ENCODE measurements around the gene INPP4B. TPM values are rescaled to one million over a fixed set of nuclear protein-coding genes. Genes with fewer than 3 reads are reported as not detected.
A peak's percentile ranks its signal among the peaks of the same experiment; 100 is the strongest.

INPP4B gene
- polyA plus RNA-seq, 1 experiment = 5.1 TPM

GRCh38 chr4:142271832-142272231 lies 574.3 kb downstream of the INPP4B start:
- no peaks in the 10 kb centered on the region for H3K9me3 ChIP-seq (ENCODE audit: control insufficient read depth, insufficient read depth, low read length)
- TF ChIP-seq CTCF (IDR thresholded peaks at IDR 0.05; ENCODE audit: low read depth, low read length) = no peak
- ChIA-PET CTCF (no interaction called here), POLR2A (no interaction called here)
- no peak overlapping the region for H3K4me3 ChIP-seq (ENCODE audit: low read depth, low read length)
- no peak for DNase-seq (ENCODE audit: low read depth, low spot score)
- H3K27ac ChIP-seq (ENCODE audit: low read depth, low read length) = no peak overlapping the region
- H3K27me3 ChIP-seq (ENCODE audit: control insufficient read depth, insufficient read depth, low read length) = no peaks in the 10 kb centered on the region

- POLR2A ChIA-PET = no interaction called here
Observed at GRCh38 chr4:142267101-142267500, 579.0 kb downstream of the INPP4B start.

GRCh38 chr4:142265946-142266345 lies 580.2 kb downstream of the INPP4B start:
- DNase-seq (ENCODE audit: low read depth, low spot score) = no peak
- H3K27ac ChIP-seq (ENCODE audit: low read depth, low read length) = peak overlapping the region; percentile 11
- H3K4me3 ChIP-seq (ENCODE audit: low read depth, low read length) = no peak overlapping the region
- TF ChIP-seq CTCF (IDR thresholded peaks at IDR 0.05; ENCODE audit: low read depth, low read length) = no peak
- H3K27me3 ChIP-seq (ENCODE audit: control insufficient read depth, insufficient read depth, low read length) = no peaks in the 10 kb centered on the region
- POLR2A ChIA-PET = interaction anchor here (0.9 to 1.5 kb wide), 3 partner anchors 8 to 140 kb away, joined by 3 to 5 read pairs (median 3); no protein-coding TSS in a partner anchor
- CTCF ChIA-PET = interaction anchor here (0.6 to 1.2 kb wide), 2 partner anchors 17 to 33 kb away, joined by 3 to 4 read pairs; no protein-coding TSS in a partner anchor
- H3K9me3 ChIP-seq (ENCODE audit: control insufficient read depth, insufficient read depth, low read length) = no peaks in the 10 kb centered on the region

More at GRCh38 chr4:142267101-142267500, 579.0 kb downstream of the INPP4B start:
- CTCF ChIA-PET = no interaction called here
- no peak for DNase-seq (ENCODE audit: low read depth, low spot score)
- Histone ChIP-seq H3K9me3 (ENCODE audit: control insufficient read depth, insufficient read depth, low read length) (no peaks in the 10 kb centered on the region), H3K4me3 (ENCODE audit: low read depth, low read length) (no peak overlapping the region), H3K27ac (ENCODE audit: low read depth, low read length) (no peak overlapping the region), H3K27me3 (ENCODE audit: control insufficient read depth, insufficient read depth, low read length) (no peaks in the 10 kb centered on the region)
- no peak for TF ChIP-seq CTCF (IDR thresholded peaks at IDR 0.05; ENCODE audit: low read depth, low read length)

GRCh38 chr4:142265536-142265935 lies 580.6 kb downstream of the INPP4B start:
- Histone ChIP-seq H3K27ac (ENCODE audit: low read depth, low read length) (peak overlapping the region; percentile 60), H3K9me3 (ENCODE audit: control insufficient read depth, insufficient read depth, low read length) (no peaks in the 10 kb centered on the region), H3K27me3 (ENCODE audit: control insufficient read depth, insufficient read depth, low read length) (no peaks in the 10 kb centered on the region), H3K4me3 (ENCODE audit: low read depth, low read length) (no peak overlapping the region)
- TF ChIP-seq CTCF (IDR thresholded peaks at IDR 0.05; ENCODE audit: low read depth, low read length) = no peak
- ChIA-PET POLR2A (interaction anchor here (0.7 to 1.5 kb wide), 4 partner anchors 8 to 140 kb away, joined by 3 to 11 read pairs (median 4); no protein-coding TSS in a partner anchor), CTCF (interaction anchor here (0.6 to 1.2 kb wide), 2 partner anchors 18 to 33 kb away, joined by 3 to 4 read pairs; no protein-coding TSS in a partner anchor)
- DNase-seq (ENCODE audit: low read depth, low spot score) = no peak

- Histone ChIP-seq H3K27me3 (ENCODE audit: control insufficient read depth, insufficient read depth, low read length) (no peaks in the 10 kb centered on the region), H3K4me3 (ENCODE audit: low read depth, low read length) (no peak overlapping the region), H3K27ac (ENCODE audit: low read depth, low read length) (peak overlapping the region; percentile 93), H3K9me3 (ENCODE audit: control insufficient read depth, insufficient read depth, low read length) (no peaks in the 10 kb centered on the region; the same call in 1 of the 2 replicates)
- DNase-seq (ENCODE audit: low read depth, low spot score) = peak; percentile 71
- ChIA-PET CTCF (interaction anchor here (0.7 to 1.2 kb wide), 2 partner anchors 14 to 18 kb away, joined by 3 to 5 read pairs; no protein-coding TSS in a partner anchor), POLR2A (interaction anchor here (0.7 to 1.5 kb wide), 4 partner anchors 8 to 141 kb away, joined by 3 to 11 read pairs (median 4); no protein-coding TSS in a partner anchor)
- no peak for TF ChIP-seq CTCF (IDR thresholded peaks at IDR 0.05; ENCODE audit: low read depth, low read length)
Observed at GRCh38 chr4:142264961-142265360, 581.1 kb downstream of the INPP4B start.

Measured in AG04450 (cell line).